H9 (cell line): Measurements from ENCODE around the gene KCNA3. TPM values are rescaled to one million over a fixed set of nuclear protein-coding genes. Genes with fewer than 3 reads are reported as not detected.

Source experiments
- DNase-seq: peaks from one replicate; pipeline ENCODE4 v3.0.0-alpha.2; 2017
- H2AFZ ChIP-seq: one replicate; pipeline ENCODE4 v1.6.1; 2013; ENCODE audit warnings: mild to moderate bottlenecking, low read length, control low read depth, moderate library complexity
- H2AK5ac ChIP-seq: 2 replicates; pipeline ENCODE4 v1.6.1; 2013; ENCODE audit warnings: low read length, control low read depth, mixed read lengths; ENCODE audit not compliant: insufficient read length
- H2BK120ac ChIP-seq: one replicate; pipeline ENCODE4 v1.6.1; 2013; ENCODE audit warnings: low read depth, mild to moderate bottlenecking, low read length, control low read depth, inconsistent platforms; ENCODE audit not compliant: poor library complexity, severe bottlenecking
- H2BK12ac ChIP-seq: 2 replicates; pipeline ENCODE4 v1.6.1; 2013; ENCODE audit warnings: low read length, control low read depth, mixed read lengths, low read depth; ENCODE audit not compliant: insufficient read length
- H2BK15ac ChIP-seq: 2 replicates; pipeline ENCODE4 v1.6.1; 2013; ENCODE audit warnings: low read depth, low read length, control low read depth
- H2BK20ac ChIP-seq: one replicate; pipeline ENCODE4 v1.6.1; 2013; ENCODE audit warnings: low read depth, mild to moderate bottlenecking, low read length, control low read depth, inconsistent platforms; ENCODE audit not compliant: poor library complexity, severe bottlenecking
- H2BK5ac ChIP-seq: 2 replicates; pipeline ENCODE4 v1.6.1; 2013; ENCODE audit warnings: low read length, control low read depth, mixed read lengths; ENCODE audit not compliant: insufficient read length
- H3K14ac ChIP-seq: 2 replicates; pipeline ENCODE4 v1.6.1; 2013; ENCODE audit warnings: low read length, control low read depth; ENCODE audit not compliant: insufficient read depth
- H3K18ac ChIP-seq: 2 replicates; pipeline ENCODE4 v1.6.1; 2013; ENCODE audit warnings: low read depth, mild to moderate bottlenecking, mixed read lengths, low read length, control low read depth; ENCODE audit not compliant: insufficient read length
- H3K23ac ChIP-seq: 2 replicates; pipeline ENCODE4 v1.6.1; 2013; ENCODE audit warnings: low read length, control low read depth, mixed read lengths, low read depth; ENCODE audit not compliant: insufficient read length
- H3K23me2 ChIP-seq: 2 replicates; pipeline ENCODE4 v1.6.1; 2013; ENCODE audit warnings: low read depth, mild to moderate bottlenecking, mixed read lengths, low read length, control low read depth; ENCODE audit not compliant: insufficient read length, poor library complexity, severe bottlenecking
- H3K27ac ChIP-seq: 2 replicates; pipeline ENCODE4 v1.5.1; 2013; ENCODE audit warnings: low read length, control low read depth, mixed read lengths, low read depth; ENCODE audit not compliant: insufficient read length
- H3K27me3 ChIP-seq: 2 replicates; pipeline ENCODE4 v1.6.1; 2013; ENCODE audit warnings: low read length, control low read depth, inconsistent platforms; ENCODE audit not compliant: insufficient read depth
- H3K4ac ChIP-seq: 2 replicates; pipeline ENCODE4 v1.6.1; 2013; ENCODE audit warnings: low read depth, mild to moderate bottlenecking, control low read depth, inconsistent platforms, low read length, moderate library complexity
- H3K4me1 ChIP-seq: 2 replicates; pipeline ENCODE4 v1.6.1; 2013; ENCODE audit warnings: low read length, control low read depth, inconsistent platforms; ENCODE audit not compliant: insufficient read depth
- H3K4me2 ChIP-seq: 2 replicates; pipeline ENCODE4 v1.6.1; 2013; ENCODE audit warnings: low read length, control low read depth, mixed read lengths; ENCODE audit not compliant: insufficient read length, insufficient read depth
- H3K56ac ChIP-seq: 2 replicates; pipeline ENCODE4 v1.6.1; 2013; ENCODE audit warnings: low read depth, mild to moderate bottlenecking, mixed read lengths, low read length, control low read depth; ENCODE audit not compliant: insufficient read length
- H3K79me1 ChIP-seq: 2 replicates; pipeline ENCODE4 v1.6.1; 2013; ENCODE audit warnings: low read depth, mild to moderate bottlenecking, moderate library complexity, low read length, control low read depth, inconsistent platforms; ENCODE audit not compliant: insufficient read depth, poor library complexity, severe bottlenecking
- H3K79me2 ChIP-seq: 2 replicates; pipeline ENCODE4 v1.6.1; 2013; ENCODE audit warnings: low read length, control low read depth, inconsistent platforms; ENCODE audit not compliant: insufficient read depth
- H3K9ac ChIP-seq: 2 replicates; pipeline ENCODE4 v1.6.1; 2013; ENCODE audit warnings: low read length, control low read depth, mixed read lengths; ENCODE audit not compliant: insufficient read length; ENCODE audit errors: extremely low read depth
- H3K9me3 ChIP-seq: one replicate; pipeline ENCODE4 v1.6.1; 2013; ENCODE audit warnings: low read depth, low read length, inconsistent platforms; ENCODE audit not compliant: control insufficient read depth
- H3T11ph ChIP-seq: one replicate; pipeline ENCODE4 v1.6.1; 2013; ENCODE audit warnings: mild to moderate bottlenecking, low read length, control low read depth, inconsistent platforms
- H4K20me1 ChIP-seq: one replicate; pipeline ENCODE4 v1.6.1; 2013; ENCODE audit not compliant: control insufficient read depth, insufficient read length, insufficient read depth
- H4K5ac ChIP-seq: 2 replicates; pipeline ENCODE4 v1.6.1; 2013; ENCODE audit warnings: low read depth, mild to moderate bottlenecking, mixed read lengths, low read length, control low read depth; ENCODE audit not compliant: insufficient read length
- H4K8ac ChIP-seq: replicated peaks from 2 replicates; pipeline ENCODE4 v1.6.1; 2013; ENCODE audit warnings: low read length, control low read depth, mixed read lengths, low read depth; ENCODE audit not compliant: insufficient read length
- H4K91ac ChIP-seq: 2 replicates; pipeline ENCODE4 v1.6.1; 2013; ENCODE audit warnings: low read depth, mild to moderate bottlenecking, moderate library complexity, mixed read lengths, low read length, control low read depth; ENCODE audit not compliant: insufficient read length
- H3K27ac Mint-ChIP-seq, 3 experiments: 2 replicates in 2 of 3; 3 replicates in 1 of 3; pipeline ENCODE4 v1.8.0; 2020 to 2021; ENCODE audit warnings: mixed read lengths in 3 of 3, mild to moderate bottlenecking in 1 of 3, moderate library complexity in 1 of 3
- H3K27me3 Mint-ChIP-seq: 2 replicates; pipeline ENCODE4 v1.8.0; 2021; ENCODE audit warnings: low read depth, mild to moderate bottlenecking, moderate library complexity, mixed read lengths
- H3K36me3 Mint-ChIP-seq, 3 experiments: 2 replicates in 2 of 3; 3 replicates in 1 of 3; pipeline ENCODE4 v1.8.0; 2020 to 2021; ENCODE audit warnings: low read depth in 3 of 3, mixed read lengths in 3 of 3; ENCODE audit not compliant: insufficient read depth in 1 of 3
- H3K4me1 Mint-ChIP-seq, 2 experiments: 2 replicates each; pipeline ENCODE4 v1.8.0; 2020; ENCODE audit warnings: mixed read lengths in 2 of 2
- H3K4me3 Mint-ChIP-seq, 2 experiments: 2 replicates in 1 of 2; 3 replicates in 1 of 2; pipeline ENCODE4 v1.8.0; 2020 to 2021; ENCODE audit warnings: mild to moderate bottlenecking in 2 of 2, mixed read lengths in 2 of 2, moderate library complexity in 1 of 2
- H3K9me3 Mint-ChIP-seq, 2 experiments: 2 replicates in 1 of 2; 3 replicates in 1 of 2; pipeline ENCODE4 v1.8.0; 2020; ENCODE audit warnings: mild to moderate bottlenecking in 2 of 2, mixed read lengths in 2 of 2, moderate library complexity in 1 of 2
- CTCF ChIP-seq: fragments of 200-600 bp; sonication (generic); conservative IDR thresholded peaks from 3 replicates; pipeline ENCODE4 v1.8.0; 2021; ENCODE audit warnings: antibody characterized with exemption, mild to moderate bottlenecking
- WGBS: extraction: QIAGEN DNeasy Blood & Tissue Kit; methylation state at CpG from one replicate; pipeline ENCODE4 v1.1.7; 2013; ENCODE audit warnings: missing lambda C conversion rate, low lambda C conversion rate, mixed read lengths; ENCODE audit not compliant: insufficient read length; ENCODE audit errors: extremely low coverage; 5-methylcytosine and 5-hydroxymethylcytosine counted together
- total RNA-seq: library from RNA; stranded (reverse); gene quantifications from 2 replicates; pipeline ENCODE4 v1.2.1, GENCODE V29; 2021

The KCNA3 gene
- total RNA-seq, 1 experiment from 2014 or later: 0.92 TPM

GRCh38 chr1:110672001-110672752, 2.6 kb downstream of the KCNA3 start:
- Histone ChIP-seq H3K14ac (no peak overlapping the region), H3K4me1 (peaks cover 4% of the 10 kb centered on the region), H3K23me2 (peaks cover 14% of the 10 kb centered on the region), H2BK12ac (no peak overlapping the region), H4K91ac (no peak overlapping the region), H3K4ac (no peak overlapping the region), H3K56ac (no peak overlapping the region), H2BK20ac (no peak overlapping the region), H3K27me3 (peaks cover 30% of the 10 kb centered on the region), H3K9ac (no peak overlapping the region), H4K5ac (no peak overlapping the region), H3K4me2 (no peak overlapping the region), H4K8ac (no peak overlapping the region), H2BK15ac (no peak overlapping the region), H3K23ac (no peak overlapping the region), H2BK5ac (no peak overlapping the region), H3K27ac (no peak overlapping the region), H2AFZ (no peak overlapping the region), H3K79me1 (no peaks in the 10 kb centered on the region), H2BK120ac (no peak overlapping the region), H3K79me2 (no peaks in the 10 kb centered on the region), H3K9me3 (no peaks in the 10 kb centered on the region), H2AK5ac (no peak overlapping the region), H3T11ph (no peak overlapping the region), H3K18ac (no peak overlapping the region), H4K20me1 (no peaks in the 10 kb centered on the region)
- TF ChIP-seq CTCF: no peak
- no peak overlapping the region for H3K4me3 Mint-ChIP-seq
- DNase-seq: peak; percentile 38
- peaks cover 70% of the 10 kb centered on the region for H3K27me3 Mint-ChIP-seq
- H3K27ac Mint-ChIP-seq: no peak overlapping the region
- peaks cover 9 to 13% of the 10 kb centered on the region in 2 experiments for H3K4me1 Mint-ChIP-seq
- no CpG with 5 or more reads among the region's 12 CpGs for WGBS
- H3K36me3 Mint-ChIP-seq: peaks cover 4 to 6% (median 6%) of the 10 kb centered on the region in 3 experiments; a peak in 5 of 7 replicates
- H3K9me3 Mint-ChIP-seq: peaks cover 7 to 9% of the 10 kb centered on the region in 2 experiments
